Measurements from ENCODE around the gene RAB26. TPM values are rescaled to one million over a fixed set of nuclear protein-coding genes. Genes with fewer than 3 reads are reported as not detected.

Gene RAB26
- total and polyA plus RNA-seq, 2 of the 13 experiments (the other 11 are each of a cell fraction or from before 2014, with no cell fraction given), result 0.86 to 3.6 TPM

DNA sequence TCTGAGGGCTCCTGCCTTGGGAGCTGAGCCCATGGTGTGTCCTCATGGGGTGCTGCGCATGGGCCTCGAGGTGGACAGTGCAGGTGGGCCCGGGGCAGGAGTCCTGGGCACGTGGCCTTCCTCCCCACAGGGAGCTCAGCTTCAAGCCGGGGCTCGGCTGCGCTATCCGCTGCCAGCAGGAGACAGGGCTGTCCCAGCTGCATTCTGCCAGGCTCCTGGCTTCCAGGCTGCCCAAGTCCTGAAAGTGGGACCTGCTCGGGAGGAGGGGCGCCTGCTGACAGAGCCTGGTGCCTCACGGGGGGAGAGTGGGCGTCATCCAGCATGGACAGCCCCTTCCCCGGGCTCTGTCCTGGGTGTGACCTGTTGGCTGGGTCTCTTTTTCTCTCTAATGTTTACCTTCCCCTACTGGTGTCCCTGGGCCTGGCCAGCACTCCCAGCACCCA, 14.3 kb downstream of the RAB26 start (continued):
- no peak for TF ChIP-seq ZNF280D (CRISPR knock-in tag; IDR thresholded peaks at IDR 0.05)
- no peak for TF ChIP-seq TEAD3 (CRISPR knock-in tag; optimal IDR thresholded peaks at IDR 0.05; ENCODE audit: borderline replicate concordance)
- no peak for TF ChIP-seq KLF11 (CRISPR knock-in tag; IDR thresholded peaks at IDR 0.05)
- no peak for TF ChIP-seq HDAC1 (CRISPR knock-in tag; IDR thresholded peaks at IDR 0.05)
- TF ChIP-seq NCOR1 (IDR thresholded peaks at IDR 0.05; ENCODE audit: borderline replicate concordance, low read length), result no peak
- no peak for TF ChIP-seq DMTF1 (CRISPR knock-in tag; IDR thresholded peaks at IDR 0.05)
- TF ChIP-seq SIX1 (CRISPR knock-in tag; IDR thresholded peaks at IDR 0.05; ENCODE audit: borderline replicate concordance), result no peak
- 0 out of 2 replicates have a peak, but pooled peaks have one; percentile 29 for TF ChIP-seq NFKB2 (CRISPR knock-in tag; IDR thresholded peaks at IDR 0.05; ENCODE audit: borderline replicate concordance)
- TF ChIP-seq HNRNPUL1 (IDR thresholded peaks at IDR 0.05; ENCODE audit: low read depth, low read length), result no peak
- TF ChIP-seq ZNF362 (CRISPR knock-in tag; IDR thresholded peaks at IDR 0.05; ENCODE audit: borderline replicate concordance), result no peak
- TF ChIP-seq MAZ (IDR thresholded peaks at IDR 0.05; ENCODE audit: borderline replicate concordance, low read depth, low read length), result no peak
- 0 out of 2 replicates have a peak, but pooled peaks have one; percentile 20 for TF ChIP-seq MAZ (CRISPR knock-in tag; IDR thresholded peaks at IDR 0.05; ENCODE audit: low read depth)
- TF ChIP-seq RFX1 (IDR thresholded peaks at IDR 0.05), result no peak
- TF ChIP-seq, protein P1, sequence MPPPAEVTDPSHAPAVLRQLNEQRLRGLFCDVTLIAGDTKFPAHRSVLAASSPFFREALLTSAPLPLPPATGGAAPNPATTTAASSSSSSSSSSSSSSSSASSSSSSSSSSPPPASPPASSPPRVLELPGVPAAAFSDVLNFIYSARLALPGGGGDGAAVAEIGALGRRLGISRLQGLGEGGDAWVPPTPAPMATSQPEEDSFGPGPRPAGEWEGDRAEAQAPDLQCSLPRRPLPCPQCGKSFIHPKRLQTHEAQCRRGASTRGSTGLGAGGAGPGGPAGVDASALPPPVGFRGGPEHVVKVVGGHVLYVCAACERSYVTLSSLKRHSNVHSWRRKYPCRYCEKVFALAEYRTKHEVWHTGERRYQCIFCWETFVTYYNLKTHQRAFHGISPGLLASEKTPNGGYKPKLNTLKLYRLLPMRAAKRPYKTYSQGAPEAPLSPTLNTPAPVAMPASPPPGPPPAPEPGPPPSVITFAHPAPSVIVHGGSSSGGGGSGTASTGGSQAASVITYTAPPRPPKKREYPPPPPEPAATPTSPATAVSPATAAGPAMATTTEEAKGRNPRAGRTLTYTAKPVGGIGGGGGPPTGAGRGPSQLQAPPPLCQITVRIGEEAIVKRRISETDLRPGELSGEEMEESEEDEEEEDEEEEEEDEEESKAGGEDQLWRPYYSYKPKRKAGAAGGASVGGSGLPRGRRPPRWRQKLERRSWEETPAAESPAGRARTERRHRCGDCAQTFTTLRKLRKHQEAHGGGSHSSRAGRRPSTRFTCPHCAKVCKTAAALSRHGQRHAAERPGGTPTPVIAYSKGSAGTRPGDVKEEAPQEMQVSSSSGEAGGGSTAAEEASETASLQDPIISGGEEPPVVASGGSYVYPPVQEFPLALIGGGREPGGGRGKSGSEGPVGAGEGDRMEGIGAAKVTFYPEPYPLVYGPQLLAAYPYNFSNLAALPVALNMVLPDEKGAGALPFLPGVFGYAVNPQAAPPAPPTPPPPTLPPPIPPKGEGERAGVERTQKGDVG (CRISPR knock-in tag; IDR thresholded peaks at IDR 0.05; ENCODE audit: borderline replicate concordance), result peak; percentile 21; the same call in 1 of the 2 replicates
- TF ChIP-seq ZFP36L1 (CRISPR knock-in tag; IDR thresholded peaks at IDR 0.05), result no peak
- no peak for TF ChIP-seq ZNF468 (CRISPR knock-in tag; IDR thresholded peaks at IDR 0.05)
- no peak for TF ChIP-seq ZNF224 (CRISPR knock-in tag; IDR thresholded peaks at IDR 0.05)
- peak; percentile 24; the same call in 1 of the 2 replicates for TF ChIP-seq ZFY (CRISPR knock-in tag; IDR thresholded peaks at IDR 0.05)
- TF ChIP-seq, protein P2, sequence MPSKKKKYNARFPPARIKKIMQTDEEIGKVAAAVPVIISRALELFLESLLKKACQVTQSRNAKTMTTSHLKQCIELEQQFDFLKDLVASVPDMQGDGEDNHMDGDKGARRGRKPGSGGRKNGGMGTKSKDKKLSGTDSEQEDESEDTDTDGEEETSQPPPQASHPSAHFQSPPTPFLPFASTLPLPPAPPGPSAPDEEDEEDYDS (CRISPR knock-in tag; IDR thresholded peaks at IDR 0.05), result no peak
- no peak for TF ChIP-seq TSC22D2 (CRISPR knock-in tag; IDR thresholded peaks at IDR 0.05; ENCODE audit: borderline replicate concordance)
- no peak for TF ChIP-seq MTA3 (CRISPR knock-in tag; IDR thresholded peaks at IDR 0.05)
